ENCODE data around the gene KIF21B.

- TF ChIP-seq BHLHE40 (IDR thresholded peaks at IDR 0.05; ENCODE audit: borderline replicate concordance) (no peak), ZNF384 (IDR thresholded peaks at IDR 0.05) (no peak), SUZ12 (IDR thresholded peaks at IDR 0.05) (no peak), ELF4 (IDR thresholded peaks at IDR 0.05) (no peak), HDGF (IDR thresholded peaks at IDR 0.05; ENCODE audit: borderline replicate concordance) (no peak)
Measured at GRCh38 chr1:200970771-200971427, 52.6 kb downstream of the KIF21B start.

All from HEK293T (cell line).